HS-27A (cell line): ENCODE measurements around the gene ZSWIM2.
"Not testable (repeated sequence)": the region's sequence is repeated elsewhere in the genome, so short reads cannot be mapped to it uniquely, and the experiment has no call there.

Experiments used
- DNase-seq: peaks from one replicate; pipeline ENCODE4 v3.0.0-alpha.2; 2012; ENCODE audit warnings: low read depth, missing footprints

ZSWIM2 gene

DNA sequence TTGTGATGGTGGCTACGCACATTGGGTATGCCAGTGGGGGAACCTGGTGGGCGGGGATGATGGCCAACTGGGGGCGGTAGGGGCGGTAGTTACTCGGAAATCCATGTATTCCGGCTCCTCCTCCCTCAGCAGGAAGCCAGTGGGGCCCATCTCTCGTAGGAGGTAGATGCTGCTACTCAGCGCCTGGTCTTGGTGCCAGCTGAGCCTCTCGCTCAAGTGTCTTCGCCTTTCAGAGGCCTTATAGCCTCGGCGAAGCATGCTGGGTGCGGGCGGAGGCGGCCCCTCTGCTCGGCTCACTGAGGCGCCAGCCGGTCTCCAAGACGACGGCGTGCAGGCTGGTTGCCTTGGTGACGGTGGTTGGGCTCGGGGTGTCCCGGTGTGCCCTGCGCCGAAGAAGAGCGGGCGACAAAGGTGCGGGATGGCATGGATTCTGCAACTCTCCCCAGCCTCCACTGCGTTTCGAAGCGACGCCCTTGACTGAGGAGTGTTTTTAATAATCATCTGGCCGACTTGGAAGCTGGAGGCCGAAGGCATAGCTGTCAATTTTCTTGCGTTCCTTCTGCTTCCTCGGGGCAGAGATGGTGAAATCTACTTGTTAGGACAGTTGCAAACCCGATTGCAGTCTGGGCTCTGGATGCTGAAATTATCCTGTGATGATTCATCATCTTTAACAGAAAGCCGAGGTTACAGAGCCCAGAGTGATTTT lies at the start of gene ZSWIM2:
ZSWIM2 (minus strand) TSS at position 298 of the 706 bp plus-strand sequence; CDS start at position 258, 40 bp downstream.
- DNase-seq = peak; percentile 40

GRCh38 chr2:186896220-186896619 lies 47.2 kb upstream of the ZSWIM2 start:
- DNase-seq = not testable (repeated sequence)

DNA sequence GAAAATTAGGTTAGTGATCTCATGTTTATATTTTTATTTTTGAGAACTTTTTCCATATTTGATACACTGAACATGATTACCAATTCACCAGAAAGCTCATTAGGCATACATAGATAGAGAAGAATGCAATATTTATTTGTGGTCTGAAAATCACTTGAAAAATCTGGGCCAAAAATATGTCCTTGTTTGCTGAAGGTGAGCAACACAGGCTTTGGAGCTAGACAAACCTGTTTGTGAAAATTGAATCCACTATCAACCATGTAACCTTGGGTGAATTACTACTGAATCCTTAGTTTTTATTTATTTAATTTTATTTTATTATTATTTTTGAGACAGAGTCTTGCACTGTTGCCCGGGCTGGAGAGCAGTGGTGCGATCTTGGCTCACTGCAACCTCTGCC lies 46.5 kb upstream of the ZSWIM2 start:
- no peak for DNase-seq

GRCh38 chr2:186894478-186894877 lies 45.5 kb upstream of the ZSWIM2 start:
- no peak for DNase-seq

DNA sequence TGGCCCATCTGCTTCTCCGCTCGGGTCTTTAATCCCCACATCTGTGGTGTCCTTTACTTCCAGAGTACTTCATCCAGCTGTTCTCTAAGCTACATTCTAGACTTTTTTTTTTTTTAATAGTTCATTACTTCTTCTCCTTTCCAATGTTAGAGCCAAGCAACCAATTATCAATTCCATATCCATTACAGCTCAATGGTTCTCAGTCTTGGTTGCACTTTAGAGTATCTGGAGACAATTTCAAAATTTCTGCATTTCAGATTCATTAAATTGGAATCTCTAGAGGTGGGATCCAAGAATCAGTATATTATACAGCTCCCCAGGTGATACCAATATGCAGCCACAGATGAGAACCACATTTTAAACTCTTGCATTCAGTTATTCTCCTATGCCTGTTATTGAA lies 43.9 kb upstream of the ZSWIM2 start:
- DNase-seq = no peak

DNA sequence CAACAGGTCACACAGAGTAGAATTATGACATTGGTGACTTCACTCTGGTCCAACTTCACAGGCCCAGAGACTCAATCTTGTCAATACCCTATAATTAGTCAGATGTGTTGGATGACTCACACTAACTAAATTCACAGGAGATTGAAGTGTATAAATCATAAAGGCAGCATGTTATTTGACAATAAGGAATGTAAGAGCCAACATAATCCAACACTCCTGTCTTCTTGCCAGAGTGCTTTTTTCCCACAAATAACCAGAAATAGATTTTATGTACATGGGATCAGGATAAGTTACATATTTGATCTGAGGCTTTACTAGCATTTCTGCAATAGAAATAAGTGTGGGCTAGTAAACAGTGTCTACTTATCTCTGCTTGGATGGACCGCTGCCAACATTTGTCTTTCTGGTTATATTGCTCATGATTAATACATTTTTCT lies 42.2 kb upstream of the ZSWIM2 start:
- DNase-seq = peak; percentile 41

DNA sequence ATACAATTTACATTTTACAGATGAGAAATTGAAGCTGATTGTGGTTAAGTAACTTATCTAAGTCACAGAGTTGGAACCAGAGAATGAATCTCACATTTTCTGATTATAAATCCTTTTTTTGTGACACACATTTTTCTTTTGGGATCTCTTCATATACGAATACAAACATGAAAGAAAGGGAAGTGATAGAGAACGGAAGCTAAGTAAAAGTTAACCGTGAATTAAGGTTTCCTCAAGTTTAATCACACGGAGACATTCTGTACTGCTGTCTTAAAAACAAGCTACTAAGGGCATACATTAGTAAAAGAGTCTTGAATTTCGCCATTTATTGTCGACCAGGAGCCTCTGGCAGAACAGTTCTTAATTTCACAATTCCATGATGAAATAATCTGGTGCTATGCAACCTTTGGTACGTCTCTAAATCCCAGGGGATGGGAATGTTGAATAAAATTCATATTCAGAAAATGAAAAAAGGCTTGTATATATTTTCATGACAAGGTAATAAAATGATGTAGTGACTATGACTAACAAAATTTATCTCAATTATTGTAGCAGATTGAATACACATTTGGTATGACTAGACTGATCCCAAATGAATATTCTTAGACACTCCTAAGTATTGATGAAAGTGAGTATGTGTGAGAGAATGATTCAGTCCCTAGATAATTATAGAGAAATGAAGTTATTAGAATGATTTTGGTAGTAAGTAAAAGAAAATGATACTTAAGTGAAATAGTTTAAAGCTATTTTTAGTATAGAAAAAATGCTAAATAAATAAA lies 40.3 kb upstream of the ZSWIM2 start:
- DNase-seq = no peak

- no peak for DNase-seq
Measured at GRCh38 chr2:186887107-186888090, 38.4 kb upstream of the ZSWIM2 start.

- DNase-seq = no peak
Measured at GRCh38 chr2:186884587-186884986, 35.6 kb upstream of the ZSWIM2 start.

DNA sequence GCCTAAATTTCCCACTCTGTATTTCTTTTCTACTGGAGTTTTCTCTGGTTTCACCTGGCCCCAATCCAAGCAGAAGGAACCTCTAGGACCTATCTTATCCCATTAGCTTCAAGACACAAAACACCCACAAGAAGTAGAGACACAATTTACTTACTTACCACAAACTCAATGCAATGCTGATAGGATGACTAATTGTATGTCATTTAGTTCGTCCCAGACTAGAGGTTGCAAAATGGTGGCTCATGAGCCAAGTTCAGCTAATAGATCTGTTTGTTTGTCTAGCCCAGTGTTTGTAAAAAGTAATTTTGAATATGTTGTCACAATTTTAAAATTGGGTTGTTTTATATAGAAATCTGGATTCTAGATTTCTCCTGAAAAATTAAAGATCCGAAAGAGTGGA lies 34.7 kb upstream of the ZSWIM2 start:
- DNase-seq = no peak

DNA sequence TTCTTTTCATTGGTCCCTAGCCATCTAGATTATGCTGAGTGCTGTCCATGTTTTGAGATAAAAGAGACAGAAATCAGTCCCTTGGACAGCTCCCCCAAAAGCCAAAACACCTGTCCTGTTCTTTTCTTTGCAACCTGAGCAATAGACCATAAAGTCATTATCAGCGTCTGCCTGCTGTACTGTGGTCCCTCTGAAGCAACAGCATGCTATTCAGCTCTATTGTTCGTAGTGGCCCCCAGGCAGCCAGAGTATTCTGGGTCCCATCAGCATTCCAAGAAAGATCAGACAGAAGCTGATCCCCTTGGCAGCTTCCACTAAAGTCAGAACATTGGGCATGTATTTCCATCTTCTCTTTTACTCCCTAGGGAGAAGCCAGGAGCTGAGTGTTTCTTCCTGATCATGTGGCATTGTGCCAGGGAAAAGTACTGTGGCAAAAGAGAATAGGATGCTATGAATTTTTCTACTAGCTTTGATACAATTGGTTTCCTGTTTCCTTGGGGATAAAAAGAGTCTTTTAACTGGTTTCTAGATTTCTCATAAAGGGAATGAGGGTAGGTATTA lies 33.6 kb upstream of the ZSWIM2 start:
- no peak for DNase-seq

- no peak for DNase-seq
Measured at GRCh38 chr2:186881660-186882059, 32.7 kb upstream of the ZSWIM2 start.

- no peak for DNase-seq
Measured at GRCh38 chr2:186879312-186879711, 30.3 kb upstream of the ZSWIM2 start.

DNA sequence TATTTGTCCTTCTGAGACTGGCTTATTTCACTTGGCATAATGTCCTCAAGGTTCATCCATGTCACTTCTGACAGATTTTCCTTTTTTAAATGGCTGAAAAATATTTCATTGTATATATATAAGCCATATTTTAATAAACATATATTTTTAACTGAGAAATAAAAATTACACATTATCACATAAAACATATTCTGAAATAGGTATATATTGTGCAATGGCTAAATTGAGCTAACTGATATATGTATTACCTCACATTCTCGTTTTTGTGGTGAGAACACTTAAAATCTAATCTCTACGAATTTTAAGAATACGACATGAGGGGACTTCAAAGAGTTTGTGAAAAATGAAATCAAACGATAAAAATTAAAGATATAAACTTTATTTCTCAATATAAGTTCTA lies 25.7 kb upstream of the ZSWIM2 start:
- DNase-seq = no peak

DNA sequence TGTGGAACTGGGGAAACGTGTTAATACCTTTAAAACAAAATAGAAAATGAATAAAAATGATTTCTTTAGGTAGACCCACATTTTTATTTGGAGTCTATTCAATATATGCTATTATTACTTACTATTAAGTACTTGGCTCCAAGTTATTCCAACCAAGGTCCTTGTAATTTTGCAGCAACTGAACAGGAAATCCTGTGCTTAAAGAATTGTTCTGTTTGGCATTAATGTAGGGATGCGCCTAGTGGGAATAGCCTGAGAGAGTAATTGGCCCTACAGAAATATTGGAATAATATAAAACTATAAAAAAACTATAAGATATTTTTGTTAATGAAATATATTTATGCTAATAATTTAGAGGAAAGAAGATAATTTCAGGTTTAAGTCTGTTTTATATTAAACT lies 22.9 kb upstream of the ZSWIM2 start:
- no peak for DNase-seq

- DNase-seq = no peak
Measured at GRCh38 chr2:186868344-186868743, 19.4 kb upstream of the ZSWIM2 start.

GRCh38 chr2:186862869-186863709 lies 14.1 kb upstream of the ZSWIM2 start:
- DNase-seq = no peak

DNA sequence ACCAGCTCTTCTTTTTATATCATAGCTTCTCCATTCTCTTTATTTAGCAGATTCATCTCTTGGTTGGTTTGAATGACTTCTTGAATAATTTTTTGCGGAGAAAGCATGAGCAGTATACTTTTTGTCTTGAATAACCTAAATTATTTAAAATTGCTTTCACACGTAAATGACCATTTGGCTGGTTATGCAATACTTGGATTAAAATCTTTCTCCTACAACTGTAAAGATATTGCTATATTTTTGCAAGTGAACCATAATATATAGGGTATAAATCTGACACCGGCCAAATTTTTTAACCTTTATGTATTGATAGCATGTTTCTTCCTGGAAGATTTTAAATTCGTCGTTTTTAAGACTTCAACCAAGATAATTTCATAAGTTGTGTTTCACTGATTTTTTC lies 6.2 kb upstream of the ZSWIM2 start:
- no peak for DNase-seq

DNA sequence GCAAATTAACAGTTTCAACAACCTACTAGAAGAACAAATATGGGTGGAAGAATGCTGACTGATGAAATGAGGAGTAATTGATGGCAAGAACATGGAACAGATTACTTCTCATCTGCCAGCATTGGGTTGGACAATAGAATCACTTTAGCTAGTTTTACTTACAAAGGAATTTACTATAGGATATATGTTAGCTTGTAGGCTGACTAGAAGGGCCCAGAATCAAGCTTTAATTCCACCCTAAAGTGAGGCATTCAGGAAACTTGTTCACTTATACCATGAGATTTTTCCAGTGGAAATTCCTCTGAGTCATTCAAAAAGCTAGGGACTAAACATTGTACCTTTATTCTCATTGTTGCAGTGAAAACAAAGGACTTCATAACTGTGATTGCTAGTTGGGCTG lies 5.0 kb upstream of the ZSWIM2 start:
- no peak for DNase-seq

DNA sequence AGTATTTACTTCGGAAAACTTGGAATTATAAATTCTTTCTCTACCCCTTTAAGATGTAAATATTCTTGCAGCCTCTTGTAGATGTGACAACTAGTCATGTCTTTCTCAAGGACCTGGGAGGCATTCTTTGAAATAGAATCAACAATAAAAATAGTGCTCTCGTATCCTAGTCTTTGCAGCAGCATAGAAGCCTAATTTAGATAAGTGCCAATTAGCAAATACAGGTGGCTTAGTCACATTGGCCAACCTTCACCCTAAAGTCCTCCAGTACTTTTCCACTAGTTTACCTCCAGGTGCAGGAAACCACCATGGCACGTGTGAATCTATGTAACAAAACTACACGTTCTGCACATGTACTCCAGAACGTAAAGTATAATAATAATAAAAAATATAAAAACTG lies 3.5 kb upstream of the ZSWIM2 start:
- no peak for DNase-seq

DNA sequence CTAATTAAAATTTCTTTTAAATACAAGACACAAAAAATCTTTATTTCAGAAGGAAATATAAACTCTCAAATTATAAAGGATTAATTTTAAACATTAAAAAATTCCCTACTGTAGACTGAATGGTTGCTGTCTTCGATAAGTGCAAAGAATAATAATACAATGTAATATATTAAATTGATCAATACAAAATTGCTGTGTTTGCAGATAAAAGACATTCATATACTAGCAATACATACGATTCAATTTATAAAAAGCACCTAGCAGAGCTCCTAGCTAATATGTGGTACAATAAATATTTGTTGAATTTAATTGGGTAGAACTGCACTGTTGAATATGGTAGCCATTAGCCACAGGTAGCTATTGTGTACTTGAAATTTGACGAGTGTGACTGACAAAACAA lies 6.6 kb downstream of the ZSWIM2 start:
- DNase-seq = no peak
